ENCODE measurements around the gene ZC3H7A.
A peak's percentile ranks its signal among the peaks of the same experiment; 100 is the strongest.

ZC3H7A gene

DNA sequence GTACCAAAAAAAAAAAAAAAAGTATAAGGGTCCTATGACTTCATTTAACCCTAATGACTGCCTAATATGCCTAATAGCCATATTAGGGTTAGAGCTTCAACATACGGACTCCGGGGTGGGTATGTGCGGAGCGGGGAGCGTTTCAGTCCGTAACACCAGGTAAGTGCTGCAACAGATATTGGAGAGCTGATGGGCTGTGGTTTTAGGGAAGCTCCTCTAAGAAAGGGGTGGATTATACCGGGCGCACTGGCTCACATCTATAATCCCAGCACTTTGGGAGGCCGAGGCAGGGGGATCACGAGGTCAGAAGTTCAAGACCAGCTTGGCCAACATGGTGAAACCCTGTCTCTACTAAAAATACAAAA is 1.9 kb upstream of the ZC3H7A start:
- no peak overlapping the region for H3K27ac ChIP-seq
- TF ChIP-seq, protein P1, sequence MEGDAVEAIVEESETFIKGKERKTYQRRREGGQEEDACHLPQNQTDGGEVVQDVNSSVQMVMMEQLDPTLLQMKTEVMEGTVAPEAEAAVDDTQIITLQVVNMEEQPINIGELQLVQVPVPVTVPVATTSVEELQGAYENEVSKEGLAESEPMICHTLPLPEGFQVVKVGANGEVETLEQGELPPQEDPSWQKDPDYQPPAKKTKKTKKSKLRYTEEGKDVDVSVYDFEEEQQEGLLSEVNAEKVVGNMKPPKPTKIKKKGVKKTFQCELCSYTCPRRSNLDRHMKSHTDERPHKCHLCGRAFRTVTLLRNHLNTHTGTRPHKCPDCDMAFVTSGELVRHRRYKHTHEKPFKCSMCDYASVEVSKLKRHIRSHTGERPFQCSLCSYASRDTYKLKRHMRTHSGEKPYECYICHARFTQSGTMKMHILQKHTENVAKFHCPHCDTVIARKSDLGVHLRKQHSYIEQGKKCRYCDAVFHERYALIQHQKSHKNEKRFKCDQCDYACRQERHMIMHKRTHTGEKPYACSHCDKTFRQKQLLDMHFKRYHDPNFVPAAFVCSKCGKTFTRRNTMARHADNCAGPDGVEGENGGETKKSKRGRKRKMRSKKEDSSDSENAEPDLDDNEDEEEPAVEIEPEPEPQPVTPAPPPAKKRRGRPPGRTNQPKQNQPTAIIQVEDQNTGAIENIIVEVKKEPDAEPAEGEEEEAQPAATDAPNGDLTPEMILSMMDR (IDR thresholded peaks at IDR 0.05), result no peak
- TF ChIP-seq ZFX (IDR thresholded peaks at IDR 0.05; ENCODE audit: borderline replicate concordance), result no peak

DNA sequence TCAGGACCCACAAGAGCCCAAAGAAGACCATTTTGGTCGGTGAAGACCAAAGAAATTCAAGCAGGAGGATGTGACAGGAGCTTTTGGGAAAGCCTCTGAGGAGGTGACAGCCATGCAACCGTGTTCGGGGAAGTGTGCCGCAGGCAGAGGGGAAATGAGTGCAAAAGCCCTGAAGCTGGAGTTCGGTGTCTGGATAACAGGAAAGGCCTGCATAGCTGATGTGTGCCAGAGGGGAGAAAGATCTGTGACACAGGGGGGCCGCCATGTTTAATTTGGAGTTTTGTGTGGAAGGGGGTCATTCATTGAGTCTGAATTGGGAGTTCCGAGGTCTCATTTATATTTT is 870 bp upstream of the ZC3H7A start:
- peak overlapping the region; percentile 86 for H3K27ac ChIP-seq
- TF ChIP-seq ZFX (IDR thresholded peaks at IDR 0.05; ENCODE audit: borderline replicate concordance), result no peak
- TF ChIP-seq, protein P1 (IDR thresholded peaks at IDR 0.05), result no peak

DNA sequence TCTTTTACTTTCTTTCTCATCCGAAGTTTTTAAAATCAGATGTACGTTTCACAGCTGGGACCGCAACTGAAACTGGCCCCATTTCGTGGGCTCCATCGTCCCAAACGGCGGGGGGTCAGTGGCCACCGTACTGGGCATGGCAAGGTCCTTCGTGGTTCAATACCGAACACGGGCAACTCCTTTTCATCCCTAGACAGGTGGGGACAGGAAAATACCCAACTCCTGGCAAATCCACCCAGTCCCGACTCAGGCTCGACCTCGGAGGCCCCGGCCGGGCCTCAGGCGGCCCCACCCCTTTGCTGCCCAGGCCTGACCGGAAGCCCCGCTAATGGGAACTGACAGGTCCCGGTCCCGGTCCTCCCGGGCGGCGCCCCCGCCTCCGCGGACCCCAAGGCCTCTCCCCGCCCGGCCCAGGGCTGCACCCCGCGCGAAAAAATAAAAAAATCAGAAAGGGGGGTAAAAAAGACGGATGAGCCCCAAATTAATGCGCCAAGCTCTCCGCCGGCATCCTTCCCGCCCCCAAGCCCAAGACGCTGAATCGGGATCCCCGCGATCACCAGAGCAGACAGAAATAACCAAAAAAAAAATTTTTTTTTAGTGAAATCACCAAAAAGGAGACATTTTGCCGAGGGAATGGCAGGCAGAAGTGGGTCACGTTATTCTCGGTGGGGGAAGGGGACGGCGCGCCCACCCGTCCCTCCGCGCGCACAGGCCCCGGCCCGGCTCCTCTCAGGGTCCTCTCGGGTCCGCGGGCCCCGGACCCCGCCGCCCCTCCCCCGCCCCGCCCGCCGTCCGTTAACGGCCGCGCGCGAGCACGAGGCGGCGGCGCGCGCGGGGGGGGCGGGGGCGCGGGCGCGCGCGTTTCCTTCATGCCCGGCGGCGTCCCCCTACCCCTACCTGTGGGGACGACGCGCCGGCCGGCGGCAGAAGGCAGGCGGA is 562 bp downstream of the ZC3H7A start:
- H3K27ac ChIP-seq, result peak overlapping the region; percentile 86
- TF ChIP-seq ZFX (IDR thresholded peaks at IDR 0.05; ENCODE audit: borderline replicate concordance), result no peak
- TF ChIP-seq, protein P1 (IDR thresholded peaks at IDR 0.05), result no peak

DNA sequence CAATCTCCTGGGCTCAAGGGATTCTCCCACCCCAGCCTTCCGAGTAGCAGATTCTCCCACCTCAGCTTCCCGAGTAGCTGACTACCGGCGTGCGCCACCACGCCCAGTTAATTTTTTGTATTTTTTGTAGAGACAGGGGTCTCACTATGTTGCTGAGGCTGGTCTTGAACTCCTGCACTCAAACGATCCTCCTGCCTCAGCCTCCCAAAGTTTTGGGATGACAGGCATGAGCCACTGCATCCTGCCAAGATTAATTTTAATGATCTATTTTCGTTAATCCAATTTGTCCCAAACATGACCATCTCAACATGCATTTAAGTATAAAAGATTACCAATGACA is 1.2 kb downstream of the ZC3H7A start:
- peak overlapping the region; percentile 86 for H3K27ac ChIP-seq
- TF ChIP-seq, protein P1 (IDR thresholded peaks at IDR 0.05), result no peak
- TF ChIP-seq ZFX (IDR thresholded peaks at IDR 0.05; ENCODE audit: borderline replicate concordance), result no peak

DNA sequence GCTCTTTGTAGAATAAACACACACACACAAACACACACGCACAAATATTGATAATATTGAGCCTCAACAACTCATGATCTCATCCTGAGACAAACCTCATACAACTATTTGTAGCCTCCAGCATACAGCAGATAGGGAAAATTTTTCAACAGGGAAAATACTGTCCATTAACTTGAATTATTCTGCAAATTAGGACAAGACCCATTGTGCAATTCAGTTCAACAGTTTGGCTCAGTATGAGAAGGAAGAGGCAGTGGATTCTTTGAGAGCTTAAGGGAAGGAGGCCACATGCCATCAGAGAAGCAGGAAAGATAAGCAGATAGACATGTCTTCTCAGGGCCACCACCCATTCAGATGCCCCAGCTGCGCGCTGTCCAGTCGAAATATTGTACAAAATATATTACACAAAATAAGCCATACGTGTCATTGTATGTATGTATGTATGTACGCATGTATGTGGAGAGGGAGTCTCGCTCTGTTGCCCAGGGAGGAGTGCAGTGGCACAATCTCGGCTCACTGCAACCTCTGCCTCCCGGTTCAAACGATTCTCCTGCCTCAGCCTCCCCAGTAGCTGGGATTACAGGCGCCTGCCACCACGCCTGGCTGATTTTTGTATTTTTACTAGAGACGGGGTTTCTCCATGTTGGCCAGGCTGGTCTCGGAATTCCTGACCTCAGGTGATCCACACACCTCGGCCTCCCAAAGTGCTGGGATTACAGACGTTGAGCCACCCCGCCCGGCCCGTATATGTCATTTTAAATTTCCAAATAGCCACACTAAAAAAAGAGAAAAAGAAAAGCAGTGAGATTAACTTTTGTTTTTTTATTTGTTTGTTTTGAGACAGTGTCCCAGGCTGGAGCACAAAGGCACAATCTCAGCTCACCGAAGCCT is 1.8 kb downstream of the ZC3H7A start:
- no peak for TF ChIP-seq ZFX (IDR thresholded peaks at IDR 0.05; ENCODE audit: borderline replicate concordance)
- TF ChIP-seq, protein P1 (IDR thresholded peaks at IDR 0.05), result no peak
- peak overlapping the region; percentile 86 for H3K27ac ChIP-seq

DNA sequence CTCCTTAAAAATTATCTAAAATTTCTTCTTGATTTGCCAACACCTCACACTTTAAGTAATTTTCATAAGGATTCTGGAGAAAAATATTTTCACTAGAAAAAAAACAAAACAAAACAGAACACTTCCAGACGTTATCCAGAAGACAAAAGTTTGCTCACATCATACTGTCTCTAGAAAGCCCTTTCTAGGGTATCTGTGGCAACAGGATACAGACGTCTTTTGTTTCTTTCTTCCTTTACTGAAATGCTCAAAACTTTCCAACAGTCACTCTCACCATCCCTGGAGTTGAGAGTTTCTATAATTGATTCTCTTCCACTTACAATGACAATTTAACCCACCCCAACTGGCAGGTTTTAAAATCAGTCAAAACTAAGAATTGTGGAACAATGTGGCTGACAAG is 2.6 kb downstream of the ZC3H7A start:
- TF ChIP-seq, protein P1 (IDR thresholded peaks at IDR 0.05), result no peak
- no peak for TF ChIP-seq ZFX (IDR thresholded peaks at IDR 0.05; ENCODE audit: borderline replicate concordance)
- peak overlapping the region; percentile 45; the same call in 1 of the 2 replicates for H3K27ac ChIP-seq

All from 22Rv1 (cell line).